Measurements from ENCODE around the gene ADAM8. TPM values are rescaled to one million over a fixed set of nuclear protein-coding genes. Genes with fewer than 3 reads are reported as not detected.

The ADAM8 gene
- total and polyA plus RNA-seq, 4 donors: 4.4 to 79.2 (median 27.4) TPM

GRCh38 chr10:133249975-133250754 lies 26.5 kb downstream of the ADAM8 start:
- Histone ChIP-seq H3K9ac (ENCODE audit: insufficient read depth in 1 of 2, low read length in 2 of 2) (no peak overlapping the region), H3K9me3 (ENCODE audit: control insufficient read depth in 4 of 4, insufficient read depth in 3 of 4, low read length in 3 of 4) (no peaks in the 10 kb centered on the region), H3K36me3 (ENCODE audit: control insufficient read depth in 4 of 4, insufficient read depth in 4 of 4, low read length in 4 of 4) (no peaks in the 10 kb centered on the region), H3K27ac (ENCODE audit: low read depth in 1 of 2, low read length in 1 of 2) (no peak overlapping the region), H3K27me3 (ENCODE audit: control insufficient read depth in 3 of 3, insufficient read depth in 3 of 3, low read length in 2 of 3) (peaks cover 7 to 11% (median 9%) of the 10 kb centered on the region in 3 donors), H3K4me1 (ENCODE audit: control insufficient read depth in 5 of 5, insufficient read depth in 5 of 5, low read length in 5 of 5) (peaks cover 0 to 5% (median 0%) of the 10 kb centered on the region in 5 donors), H3K4me3 (no peak overlapping the region)
- ATAC-seq (ENCODE audit: insufficient read depth, low FRiP score): no peak
- 60 to 77% methylated on average over 11 of the region's 11 CpGs for WGBS, 2 donors
- TF ChIP-seq, protein P1, sequence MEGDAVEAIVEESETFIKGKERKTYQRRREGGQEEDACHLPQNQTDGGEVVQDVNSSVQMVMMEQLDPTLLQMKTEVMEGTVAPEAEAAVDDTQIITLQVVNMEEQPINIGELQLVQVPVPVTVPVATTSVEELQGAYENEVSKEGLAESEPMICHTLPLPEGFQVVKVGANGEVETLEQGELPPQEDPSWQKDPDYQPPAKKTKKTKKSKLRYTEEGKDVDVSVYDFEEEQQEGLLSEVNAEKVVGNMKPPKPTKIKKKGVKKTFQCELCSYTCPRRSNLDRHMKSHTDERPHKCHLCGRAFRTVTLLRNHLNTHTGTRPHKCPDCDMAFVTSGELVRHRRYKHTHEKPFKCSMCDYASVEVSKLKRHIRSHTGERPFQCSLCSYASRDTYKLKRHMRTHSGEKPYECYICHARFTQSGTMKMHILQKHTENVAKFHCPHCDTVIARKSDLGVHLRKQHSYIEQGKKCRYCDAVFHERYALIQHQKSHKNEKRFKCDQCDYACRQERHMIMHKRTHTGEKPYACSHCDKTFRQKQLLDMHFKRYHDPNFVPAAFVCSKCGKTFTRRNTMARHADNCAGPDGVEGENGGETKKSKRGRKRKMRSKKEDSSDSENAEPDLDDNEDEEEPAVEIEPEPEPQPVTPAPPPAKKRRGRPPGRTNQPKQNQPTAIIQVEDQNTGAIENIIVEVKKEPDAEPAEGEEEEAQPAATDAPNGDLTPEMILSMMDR (IDR thresholded peaks at IDR 0.05; ENCODE audit: control extremely low read depth, extremely low read depth): no peak
- no peak for DNase-seq

GRCh38 chr10:133249094-133249780 lies 27.4 kb downstream of the ADAM8 start:
- DNase-seq: no peak
- TF ChIP-seq, protein P1 (IDR thresholded peaks at IDR 0.05; ENCODE audit: control extremely low read depth, extremely low read depth): no peak
- H3K27me3 ChIP-seq (ENCODE audit: control insufficient read depth in 3 of 3, insufficient read depth in 3 of 3, low read length in 2 of 3): peaks cover 5 to 13% (median 9%) of the 10 kb centered on the region in 3 donors

DNA sequence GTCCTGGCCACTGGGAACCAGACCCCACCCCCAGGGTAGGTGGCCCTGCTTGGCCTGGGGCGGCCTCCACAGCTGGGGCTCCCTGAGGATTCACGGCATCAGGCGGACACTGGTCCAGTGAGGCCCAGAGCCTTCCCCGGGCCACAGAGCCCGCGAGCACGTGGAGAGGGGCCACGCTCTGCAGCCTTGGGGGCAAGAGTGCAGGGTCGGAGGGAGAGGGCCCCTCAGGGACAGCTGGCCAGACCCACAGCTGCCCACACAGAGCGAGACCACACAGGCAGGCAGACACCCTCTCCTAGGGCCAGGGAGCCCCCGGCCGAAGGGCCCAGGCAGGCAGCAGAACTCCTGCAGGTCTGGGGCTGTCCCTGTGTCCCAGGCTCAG lies 28.3 kb downstream of the ADAM8 start:
- WGBS, 2 donors: 83 to 89% methylated on average over 12 of the region's 12 CpGs
- ATAC-seq (ENCODE audit: insufficient read depth, low FRiP score) (no peak), DNase-seq (no peak)
- no peaks in the 10 kb centered on the region for H3K36me3 ChIP-seq (ENCODE audit: control insufficient read depth in 4 of 4, insufficient read depth in 4 of 4, low read length in 4 of 4)
- peaks cover 5 to 16% (median 9%) of the 10 kb centered on the region in 3 donors for H3K27me3 ChIP-seq (ENCODE audit: control insufficient read depth in 3 of 3, insufficient read depth in 3 of 3, low read length in 2 of 3)
- TF ChIP-seq, protein P1 (IDR thresholded peaks at IDR 0.05; ENCODE audit: control extremely low read depth, extremely low read depth): no peak
- H3K9ac ChIP-seq (ENCODE audit: insufficient read depth in 1 of 2, low read length in 2 of 2): no peak overlapping the region
- H3K27ac ChIP-seq (ENCODE audit: low read depth in 1 of 2, low read length in 1 of 2): no peak overlapping the region
- peaks cover 0 to 5% (median 0%) of the 10 kb centered on the region in 5 donors for H3K4me1 ChIP-seq (ENCODE audit: control insufficient read depth in 5 of 5, insufficient read depth in 5 of 5, low read length in 5 of 5)
- H3K4me3 ChIP-seq: no peak overlapping the region
- H3K9me3 ChIP-seq (ENCODE audit: control insufficient read depth in 4 of 4, insufficient read depth in 3 of 4, low read length in 3 of 4): peaks cover 0 to under 1% (median 0%) of the 10 kb centered on the region in 4 donors

More at GRCh38 chr10:133249094-133249780, 27.4 kb downstream of the ADAM8 start:
- no peak for ATAC-seq (ENCODE audit: insufficient read depth, low FRiP score)
- Histone ChIP-seq H3K36me3 (ENCODE audit: control insufficient read depth in 4 of 4, insufficient read depth in 4 of 4, low read length in 4 of 4) (no peaks in the 10 kb centered on the region), H3K9ac (ENCODE audit: insufficient read depth in 1 of 2, low read length in 2 of 2) (no peak overlapping the region), H3K9me3 (ENCODE audit: control insufficient read depth in 4 of 4, insufficient read depth in 3 of 4, low read length in 3 of 4) (no peaks in the 10 kb centered on the region), H3K4me1 (ENCODE audit: control insufficient read depth in 5 of 5, insufficient read depth in 5 of 5, low read length in 5 of 5) (peaks cover 0 to 5% (median 0%) of the 10 kb centered on the region in 5 donors), H3K27ac (ENCODE audit: low read depth in 1 of 2, low read length in 1 of 2) (no peak overlapping the region), H3K4me3 (no peak overlapping the region)
- 68 to 71% methylated on average over 18 to 21 of the region's 21 CpGs for WGBS, 2 donors
